PC-3 (cell line): ENCODE results near the gene ATF7IP2. TPM values are rescaled to one million over a fixed set of nuclear protein-coding genes. Genes with fewer than 3 reads are reported as not detected.
"Not testable (repeated sequence)": the region's sequence is repeated elsewhere in the genome, so short reads cannot be mapped to it uniquely, and the experiment has no call there.

Experiments used
- ATAC-seq: fragments of 200-7000 bp; cut with Tn5 transposase; 2 replicates; pipeline ENCODE4 v1.9.1; 2020; ENCODE audit warnings: mild to moderate bottlenecking, moderate library complexity
- BruUV-seq: library from RNA; stranded (reverse); fragments of 400-500 nt; replicated peaks from 2 replicates; lab custom pipeline; 2021; lab: Mats Ljungman, UMichigan
- CTCF ChIA-PET: fragments of 300-600 bp; sonication (Branson Sonifier 250); formaldehyde crosslinking; loops from one replicate; lab custom pipeline; 2022; ENCODE audit warnings: antibody characterized with exemption; lab: Charles Lee
- POLR2A ChIA-PET: fragments of 300-600 bp; sonication (Branson Sonifier 250); formaldehyde crosslinking; loops from one replicate; lab custom pipeline; 2022; ENCODE audit warnings: antibody characterized with exemption; ENCODE audit not compliant: unreplicated experiment; lab: Charles Lee
- DNase-seq: peaks from one replicate; pipeline ENCODE4 v3.0.0-alpha.2; 2015
- H2AFZ ChIP-seq: fragments of 300-600 bp; sonication (generic); 2 replicates; pipeline ENCODE4 v1.6.0; 2016; ENCODE audit warnings: antibody characterized with exemption, low read length
- H3F3A ChIP-seq: fragments of 300-600 bp; sonication (generic); one replicate; pipeline ENCODE4 v1.6.0; 2017; ENCODE audit warnings: antibody characterized with exemption, low read length, control low read depth, mild to moderate bottlenecking; ENCODE audit not compliant: unreplicated experiment
- H3K27ac ChIP-seq: fragments of 300-600 bp; sonication (generic); 2 replicates; pipeline ENCODE4 v1.5.1; 2016; ENCODE audit warnings: mild to moderate bottlenecking, low read length
- H3K27me3 ChIP-seq: fragments of 300-600 bp; sonication (generic); 2 replicates; pipeline ENCODE4 v1.6.1; 2016; ENCODE audit warnings: low read length, mixed read lengths
- H3K36me3 ChIP-seq: fragments of 300-600 bp; sonication (generic); 2 replicates; pipeline ENCODE4 v1.6.1; 2016; ENCODE audit warnings: low read depth, mixed run types, low read length, mixed read lengths
- H3K4me1 ChIP-seq: fragments of 300-600 bp; sonication (generic); 2 replicates; pipeline ENCODE4 v1.5.1; 2016; ENCODE audit warnings: low read length; ENCODE audit not compliant: insufficient read depth
- H3K4me2 ChIP-seq: fragments of 300-600 bp; sonication (generic); 2 replicates; pipeline ENCODE4 v1.6.0; 2016; ENCODE audit warnings: low read length
- H3K4me3 ChIP-seq: fragments of 300-600 bp; sonication (generic); 2 replicates; pipeline ENCODE4 v1.5.1; 2016; ENCODE audit warnings: mild to moderate bottlenecking, low read length, mixed read lengths
- H3K79me2 ChIP-seq: fragments of 300-600 bp; sonication (generic); 2 replicates; pipeline ENCODE4 v1.6.1; 2017; ENCODE audit warnings: low read length, mixed read lengths
- H3K9ac ChIP-seq: fragments of 300-600 bp; sonication (generic); 2 replicates; pipeline ENCODE4 v1.6.0; 2016; ENCODE audit warnings: mild to moderate bottlenecking, low read length
- H3K9me2 ChIP-seq: fragments of 300-600 bp; sonication (generic); replicated peaks from 2 replicates; pipeline ENCODE4 v1.6.1; 2016; ENCODE audit warnings: mixed run types, low read length, mixed read lengths
- H3K9me3 ChIP-seq: fragments of 300-600 bp; sonication (generic); 2 replicates; pipeline ENCODE4 v1.6.1; 2016; ENCODE audit warnings: low read length, mixed read lengths
- H4K20me1 ChIP-seq: fragments of 300-600 bp; sonication (generic); 2 replicates; pipeline ENCODE4 v1.6.1; 2016; ENCODE audit warnings: low read length, mixed read lengths
- EZH2 ChIP-seq: fragments of 300-600 bp; sonication (generic); IDR thresholded peaks from one replicate; pipeline ENCODE4 v1.6.1; 2017; ENCODE audit warnings: antibody characterized with exemption, mild to moderate bottlenecking, low read length; ENCODE audit not compliant: unreplicated experiment
- EZH2phosphoT487 ChIP-seq: fragments of 300-600 bp; sonication (generic); IDR thresholded peaks from 2 replicates; pipeline ENCODE4 v1.6.1; 2018; ENCODE audit warnings: mild to moderate bottlenecking, antibody characterized with exemption, low read length, borderline replicate concordance
- intact Hi-C: fragments of 100-400 bp; cut with micrococcal nuclease; formaldehyde crosslinking; loops from 2 replicates; pipeline ENCODE4 v1.9.0; 2023
- total RNA-seq: library from RNA; depleted of rRNA; stranded (reverse); fragments of >200 nt; gene quantifications from 2 replicates; pipeline ENCODE4 v1.2.3, GENCODE V29; 2014
- TF ChIP-seq, protein P1 (sequence below): fragments of 300-600 bp; sonication (generic); conservative IDR thresholded peaks from 2 replicates; pipeline ENCODE4 v1.5.1; 2017; ENCODE audit warnings: antibody characterized with exemption, low read depth, mild to moderate bottlenecking, low read length

ATF7IP2 gene
- total RNA-seq, 1 experiment from 2014 or later: 6.2 TPM

DNA sequence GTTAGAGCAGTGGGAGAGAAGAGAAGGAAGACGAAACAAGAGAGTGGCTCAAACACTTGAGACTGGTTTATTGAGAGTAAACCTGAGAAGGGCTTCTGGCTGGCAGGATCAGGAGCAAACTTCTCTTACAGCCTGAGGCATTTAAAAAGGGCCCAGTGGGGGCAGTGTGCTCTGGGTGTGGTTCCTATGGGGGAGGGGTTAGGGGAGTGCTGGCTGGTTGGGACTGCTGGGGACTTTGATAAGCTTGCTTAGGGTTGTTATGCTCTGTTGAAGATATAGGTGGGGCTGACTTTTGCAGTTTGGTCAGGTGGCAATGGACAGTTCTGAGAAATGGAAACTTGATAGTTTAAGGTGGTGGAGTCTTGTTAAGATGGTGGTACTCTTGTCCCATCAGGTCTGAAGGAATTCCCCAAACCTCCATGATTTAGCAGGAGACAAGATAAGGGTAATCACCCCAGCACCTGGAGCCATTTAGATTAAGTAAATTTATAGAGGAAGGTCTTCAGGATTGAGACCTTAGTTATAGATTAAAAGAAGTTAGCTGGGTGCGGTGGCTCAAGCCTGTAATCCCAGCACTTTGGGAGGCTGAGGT lies 115.3 kb downstream of the ATF7IP2 start:
- no peak for DNase-seq
- Histone ChIP-seq H3K4me2 (no peak overlapping the region), H3K4me1 (no peaks in the 10 kb centered on the region), H3K9me3 (no peaks in the 10 kb centered on the region), H3F3A (no peaks in the 10 kb centered on the region), H3K9me2 (no peaks in the 10 kb centered on the region), H3K4me3 (no peak overlapping the region), H4K20me1 (no peaks in the 10 kb centered on the region), H3K9ac (no peak overlapping the region), H3K27ac (no peak overlapping the region), H3K79me2 (no peaks in the 10 kb centered on the region), H3K36me3 (no peaks in the 10 kb centered on the region), H3K27me3 (no peaks in the 10 kb centered on the region), H2AFZ (no peak overlapping the region)
- TF ChIP-seq, protein P1, sequence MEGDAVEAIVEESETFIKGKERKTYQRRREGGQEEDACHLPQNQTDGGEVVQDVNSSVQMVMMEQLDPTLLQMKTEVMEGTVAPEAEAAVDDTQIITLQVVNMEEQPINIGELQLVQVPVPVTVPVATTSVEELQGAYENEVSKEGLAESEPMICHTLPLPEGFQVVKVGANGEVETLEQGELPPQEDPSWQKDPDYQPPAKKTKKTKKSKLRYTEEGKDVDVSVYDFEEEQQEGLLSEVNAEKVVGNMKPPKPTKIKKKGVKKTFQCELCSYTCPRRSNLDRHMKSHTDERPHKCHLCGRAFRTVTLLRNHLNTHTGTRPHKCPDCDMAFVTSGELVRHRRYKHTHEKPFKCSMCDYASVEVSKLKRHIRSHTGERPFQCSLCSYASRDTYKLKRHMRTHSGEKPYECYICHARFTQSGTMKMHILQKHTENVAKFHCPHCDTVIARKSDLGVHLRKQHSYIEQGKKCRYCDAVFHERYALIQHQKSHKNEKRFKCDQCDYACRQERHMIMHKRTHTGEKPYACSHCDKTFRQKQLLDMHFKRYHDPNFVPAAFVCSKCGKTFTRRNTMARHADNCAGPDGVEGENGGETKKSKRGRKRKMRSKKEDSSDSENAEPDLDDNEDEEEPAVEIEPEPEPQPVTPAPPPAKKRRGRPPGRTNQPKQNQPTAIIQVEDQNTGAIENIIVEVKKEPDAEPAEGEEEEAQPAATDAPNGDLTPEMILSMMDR: no peak
- no peak for TF ChIP-seq EZH2
- TF ChIP-seq EZH2phosphoT487: no peak
- intact Hi-C loops: no loop called here
- BruUV-seq: no TSS peak
- ChIA-PET CTCF (no interaction called here), POLR2A (no interaction called here)
- no peak for ATAC-seq

DNA sequence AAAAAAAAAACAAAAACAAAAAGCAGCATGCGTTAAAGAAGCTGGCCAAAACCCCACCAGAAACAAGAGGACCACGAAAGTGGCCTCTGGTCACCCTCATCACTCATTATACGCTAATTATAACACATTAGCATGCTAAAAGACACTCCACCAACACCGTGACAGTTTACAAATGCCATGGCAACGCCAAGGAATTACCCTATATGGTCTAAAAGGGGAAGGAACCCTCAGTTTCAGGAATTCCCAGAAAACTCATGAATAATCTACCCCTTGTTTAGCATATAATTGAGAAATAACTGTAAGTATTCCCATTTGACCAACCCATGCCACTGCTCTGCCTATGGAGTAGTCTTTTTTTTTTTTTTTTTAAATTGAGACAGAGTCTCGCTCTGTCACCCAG lies 116.9 kb downstream of the ATF7IP2 start:
- CTCF ChIA-PET: no interaction called here
- Histone ChIP-seq H3K9me3 (no peaks in the 10 kb centered on the region), H3K4me2 (no peak overlapping the region), H3K79me2 (no peaks in the 10 kb centered on the region), H3K9me2 (no peaks in the 10 kb centered on the region), H3K9ac (no peak overlapping the region), H3K4me3 (no peak overlapping the region), H3K4me1 (no peaks in the 10 kb centered on the region), H3F3A (no peaks in the 10 kb centered on the region), H4K20me1 (no peaks in the 10 kb centered on the region), H2AFZ (no peak overlapping the region), H3K36me3 (no peaks in the 10 kb centered on the region), H3K27ac (no peak overlapping the region), H3K27me3 (no peaks in the 10 kb centered on the region)
- no peak for ATAC-seq
- no TSS peak for BruUV-seq
- intact Hi-C loops: no loop called here
- TF ChIP-seq EZH2phosphoT487: no peak
- TF ChIP-seq, protein P1: no peak
- no peak for TF ChIP-seq EZH2
- no peak for DNase-seq
- POLR2A ChIA-PET: no interaction called here

DNA sequence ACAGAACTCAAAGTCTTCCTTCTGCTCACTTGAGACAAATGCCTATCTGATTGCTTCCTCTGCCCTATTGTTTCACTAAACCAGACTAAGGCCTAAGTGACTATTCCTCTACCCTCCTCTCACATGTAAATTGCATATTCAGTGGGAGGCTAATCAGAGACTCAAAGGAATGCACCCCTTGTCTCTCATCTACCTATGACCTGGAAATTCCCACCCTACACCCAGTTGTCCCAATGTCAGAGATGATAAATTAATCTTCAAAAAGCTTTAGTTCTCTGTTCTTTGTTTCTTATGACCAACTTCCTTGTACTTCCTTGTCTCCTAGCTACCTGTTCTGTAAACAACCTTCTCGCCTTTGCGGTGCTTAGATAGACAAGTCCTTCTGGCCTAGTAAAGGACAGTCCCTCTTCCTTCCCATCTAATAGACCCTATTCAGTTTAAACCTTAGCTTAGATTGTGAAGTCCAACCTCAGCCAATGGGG lies 118.6 kb downstream of the ATF7IP2 start:
- POLR2A ChIA-PET: no interaction called here
- intact Hi-C loops: no loop called here
- Histone ChIP-seq H3K4me2 (no peak overlapping the region), H3K27me3 (no peaks in the 10 kb centered on the region), H3K9me2 (no peaks in the 10 kb centered on the region), H2AFZ (no peak overlapping the region), H3K4me3 (no peak overlapping the region), H3K27ac (no peak overlapping the region), H3K79me2 (no peaks in the 10 kb centered on the region), H3F3A (no peaks in the 10 kb centered on the region), H3K4me1 (no peaks in the 10 kb centered on the region), H3K9me3 (no peaks in the 10 kb centered on the region), H3K36me3 (no peaks in the 10 kb centered on the region), H4K20me1 (no peaks in the 10 kb centered on the region), H3K9ac (no peak overlapping the region)
- ATAC-seq (no peak), DNase-seq (no peak)
- no peak for TF ChIP-seq EZH2
- no TSS peak for BruUV-seq
- CTCF ChIA-PET: no interaction called here

DNA sequence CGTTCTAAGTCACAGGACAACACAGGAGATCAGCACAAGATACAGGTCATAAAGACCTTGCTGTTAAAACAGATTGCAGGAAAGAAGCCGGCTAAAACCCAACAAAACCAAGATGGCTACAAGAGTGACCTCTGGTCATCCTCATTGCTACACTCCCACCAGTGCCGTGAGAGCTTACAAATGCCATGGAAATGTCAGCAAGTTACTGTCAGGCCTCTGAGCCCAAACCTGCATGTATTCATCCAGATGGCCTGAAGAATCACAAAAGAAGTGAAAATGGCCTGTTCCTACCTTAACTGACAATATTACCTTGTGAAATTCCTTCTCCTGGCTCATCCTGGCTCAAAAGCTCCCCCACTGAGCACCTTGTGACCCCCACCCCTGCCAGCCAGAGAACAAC lies 119.4 kb downstream of the ATF7IP2 start:
- H3K4me2 ChIP-seq, H3K4me1 ChIP-seq, BruUV-seq, H3K4me3 ChIP-seq, ATAC-seq, H4K20me1 ChIP-seq, CTCF ChIA-PET, H3F3A ChIP-seq, H2AFZ ChIP-seq, DNase-seq, H3K9me2 ChIP-seq, H3K36me3 ChIP-seq, POLR2A ChIA-PET, H3K9ac ChIP-seq, H3K27me3 ChIP-seq, H3K9me3 ChIP-seq, H3K27ac ChIP-seq, H3K79me2 ChIP-seq, intact Hi-C loops: not testable (repeated sequence)
